Hepatocyte (in vitro differentiated cells): ENCODE data around the gene MLC1.

Experiments
- EZH2 ChIP-seq: fragments of 200-600 bp; sonication (generic); IDR thresholded peaks from 2 replicates; pipeline ENCODE4 v1.6.1; 2016; ENCODE audit warnings: antibody characterized with exemption, mild to moderate bottlenecking, borderline replicate concordance
- EZH2phosphoT487 ChIP-seq: fragments of 200-600 bp; sonication (generic); IDR thresholded peaks from one replicate; pipeline ENCODE4 v1.6.1; 2018; ENCODE audit warnings: antibody characterized with exemption, mild to moderate bottlenecking, low read depth, moderate library complexity; ENCODE audit not compliant: unreplicated experiment, severe bottlenecking
- TF ChIP-seq, protein P1 (sequence below): fragments of 200-600 bp; sonication (generic); IDR thresholded peaks from 2 replicates; pipeline ENCODE4 v1.5.1; 2016; ENCODE audit warnings: antibody characterized with exemption, mild to moderate bottlenecking; ENCODE audit not compliant: poor library complexity

DNA sequence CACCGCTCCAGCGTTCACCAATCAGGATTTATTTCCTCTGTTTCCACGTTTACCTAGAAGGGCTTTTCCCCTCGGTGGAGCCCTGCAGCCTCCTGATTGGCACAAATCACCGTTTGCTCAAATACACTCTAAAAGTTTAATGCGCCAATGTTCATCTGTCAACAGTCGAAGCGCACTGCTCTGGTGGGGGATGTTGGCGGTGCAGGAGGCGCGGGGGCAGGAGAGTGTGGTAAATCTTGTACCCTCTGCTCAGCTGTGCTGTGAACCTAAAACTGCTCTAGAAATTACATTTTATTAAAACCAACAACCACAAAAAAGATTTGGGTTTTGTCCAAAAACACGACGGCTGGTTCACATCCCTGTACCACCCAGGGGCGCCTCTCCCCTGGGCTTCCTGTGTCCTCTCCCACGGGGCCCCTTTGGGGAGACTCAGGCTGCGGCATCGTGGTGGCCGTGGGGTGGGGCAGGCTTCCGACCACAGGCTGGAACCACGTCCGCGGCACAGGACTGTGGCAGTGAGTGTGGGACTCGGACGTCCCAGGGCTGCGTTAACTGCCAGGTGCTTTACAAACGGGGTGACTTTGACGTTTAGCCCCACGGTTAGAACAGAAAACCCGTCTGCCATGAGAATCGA is 40.6 kb downstream of the MLC1 start:
- no peak for TF ChIP-seq EZH2
- TF ChIP-seq, protein P1, sequence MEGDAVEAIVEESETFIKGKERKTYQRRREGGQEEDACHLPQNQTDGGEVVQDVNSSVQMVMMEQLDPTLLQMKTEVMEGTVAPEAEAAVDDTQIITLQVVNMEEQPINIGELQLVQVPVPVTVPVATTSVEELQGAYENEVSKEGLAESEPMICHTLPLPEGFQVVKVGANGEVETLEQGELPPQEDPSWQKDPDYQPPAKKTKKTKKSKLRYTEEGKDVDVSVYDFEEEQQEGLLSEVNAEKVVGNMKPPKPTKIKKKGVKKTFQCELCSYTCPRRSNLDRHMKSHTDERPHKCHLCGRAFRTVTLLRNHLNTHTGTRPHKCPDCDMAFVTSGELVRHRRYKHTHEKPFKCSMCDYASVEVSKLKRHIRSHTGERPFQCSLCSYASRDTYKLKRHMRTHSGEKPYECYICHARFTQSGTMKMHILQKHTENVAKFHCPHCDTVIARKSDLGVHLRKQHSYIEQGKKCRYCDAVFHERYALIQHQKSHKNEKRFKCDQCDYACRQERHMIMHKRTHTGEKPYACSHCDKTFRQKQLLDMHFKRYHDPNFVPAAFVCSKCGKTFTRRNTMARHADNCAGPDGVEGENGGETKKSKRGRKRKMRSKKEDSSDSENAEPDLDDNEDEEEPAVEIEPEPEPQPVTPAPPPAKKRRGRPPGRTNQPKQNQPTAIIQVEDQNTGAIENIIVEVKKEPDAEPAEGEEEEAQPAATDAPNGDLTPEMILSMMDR, result no peak
- no peak for TF ChIP-seq EZH2phosphoT487
